Retinal pigment epithelial cell (primary cell): ENCODE results near the gene ZNF689.

ENCODE experiments used
- DNase-seq: peaks from one replicate; pipeline ENCODE4 v3.0.0-alpha.2; 2010; ENCODE audit warnings: low read depth
- H3K4me3 ChIP-seq: 2 replicates; pipeline ENCODE4 v1.5.1; 2011; ENCODE audit warnings: mild to moderate bottlenecking, low read length, control low read depth, moderate library complexity
- CTCF ChIP-seq: conservative IDR thresholded peaks from 2 replicates; pipeline ENCODE4 v1.5.1; 2011; ENCODE audit warnings: low read depth, low read length, control low read depth, inconsistent platforms

The ZNF689 gene

GRCh38 chr16:30606004-30606403 lies 4.2 kb downstream of the ZNF689 start:
- TF ChIP-seq CTCF: no peak
- no peak for DNase-seq
- H3K4me3 ChIP-seq: no peak overlapping the region

GRCh38 chr16:30605158-30605557 lies 5.0 kb downstream of the ZNF689 start:
- no peak for TF ChIP-seq CTCF
- no peak for DNase-seq
- H3K4me3 ChIP-seq: no peak overlapping the region

- no peak overlapping the region for H3K4me3 ChIP-seq
- no peak for DNase-seq
- TF ChIP-seq CTCF: no peak
Observed at GRCh38 chr16:30604316-30604947, 5.8 kb downstream of the ZNF689 start.

GRCh38 chr16:30603945-30604315 lies 6.3 kb downstream of the ZNF689 start:
- no peak overlapping the region for H3K4me3 ChIP-seq
- no peak for DNase-seq
- no peak for TF ChIP-seq CTCF

- no peak overlapping the region for H3K4me3 ChIP-seq
- DNase-seq: no peak
- TF ChIP-seq CTCF: no peak
Observed at GRCh38 chr16:30602616-30603277, 7.4 kb downstream of the ZNF689 start.

GRCh38 chr16:30601966-30602365 lies 8.2 kb downstream of the ZNF689 start:
- TF ChIP-seq CTCF: no peak
- no peak overlapping the region for H3K4me3 ChIP-seq
- DNase-seq: no peak

- DNase-seq: no peak
- TF ChIP-seq CTCF: no peak
- H3K4me3 ChIP-seq: no peak overlapping the region
Observed at GRCh38 chr16:30600929-30601328, 9.3 kb downstream of the ZNF689 start.
